ENCODE results near the gene GALNT17. TPM values are rescaled to one million over a fixed set of nuclear protein-coding genes. Genes with fewer than 3 reads are reported as not detected.
"Not testable (repeated sequence)": the region's sequence is repeated elsewhere in the genome, so short reads cannot be mapped to it uniquely, and the experiment has no call there.

The GALNT17 gene
- total RNA-seq, 1 donor from 2014 or later = not detected

GRCh38 chr7:71251706-71252105 is 119.8 kb downstream of the GALNT17 start:
- Histone ChIP-seq H3K36me3 (ENCODE audit: control insufficient read depth, insufficient read depth, low read length) (no peaks in the 10 kb centered on the region), H3K4me3 (ENCODE audit: low read depth, low read length) (no peak overlapping the region), H3K27me3 (ENCODE audit: control insufficient read depth, insufficient read depth, low read length) (no peaks in the 10 kb centered on the region)
- TF ChIP-seq, protein P1, sequence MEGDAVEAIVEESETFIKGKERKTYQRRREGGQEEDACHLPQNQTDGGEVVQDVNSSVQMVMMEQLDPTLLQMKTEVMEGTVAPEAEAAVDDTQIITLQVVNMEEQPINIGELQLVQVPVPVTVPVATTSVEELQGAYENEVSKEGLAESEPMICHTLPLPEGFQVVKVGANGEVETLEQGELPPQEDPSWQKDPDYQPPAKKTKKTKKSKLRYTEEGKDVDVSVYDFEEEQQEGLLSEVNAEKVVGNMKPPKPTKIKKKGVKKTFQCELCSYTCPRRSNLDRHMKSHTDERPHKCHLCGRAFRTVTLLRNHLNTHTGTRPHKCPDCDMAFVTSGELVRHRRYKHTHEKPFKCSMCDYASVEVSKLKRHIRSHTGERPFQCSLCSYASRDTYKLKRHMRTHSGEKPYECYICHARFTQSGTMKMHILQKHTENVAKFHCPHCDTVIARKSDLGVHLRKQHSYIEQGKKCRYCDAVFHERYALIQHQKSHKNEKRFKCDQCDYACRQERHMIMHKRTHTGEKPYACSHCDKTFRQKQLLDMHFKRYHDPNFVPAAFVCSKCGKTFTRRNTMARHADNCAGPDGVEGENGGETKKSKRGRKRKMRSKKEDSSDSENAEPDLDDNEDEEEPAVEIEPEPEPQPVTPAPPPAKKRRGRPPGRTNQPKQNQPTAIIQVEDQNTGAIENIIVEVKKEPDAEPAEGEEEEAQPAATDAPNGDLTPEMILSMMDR (IDR thresholded peaks at IDR 0.05; ENCODE audit: insufficient read depth, low read length, severe bottlenecking) = no peak
- peak; percentile 1 for DNase-seq (ENCODE audit: low read depth)
- FAIRE-seq = no peak

DNA sequence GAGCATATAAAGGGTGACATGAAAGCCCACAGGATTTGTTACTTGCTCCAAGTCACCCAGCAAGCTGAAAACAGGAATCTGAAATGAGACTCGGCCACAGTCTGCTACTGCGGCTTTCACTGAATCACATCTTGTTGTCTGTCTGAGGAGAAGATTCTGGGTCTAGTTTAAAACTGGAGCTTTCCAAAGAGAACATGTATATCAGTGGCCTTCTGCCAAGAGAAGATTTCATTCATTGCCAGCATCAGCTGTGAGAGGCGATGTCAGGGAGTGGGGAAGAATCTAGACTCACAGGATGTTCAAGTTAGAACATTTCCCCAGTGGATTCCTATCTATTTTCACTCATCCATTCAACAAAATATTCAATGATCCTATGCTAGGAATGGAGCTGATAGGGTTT is 122.8 kb downstream of the GALNT17 start:
- no peaks in the 10 kb centered on the region for H3K27me3 ChIP-seq (ENCODE audit: control insufficient read depth, insufficient read depth, low read length)
- TF ChIP-seq, protein P1 (IDR thresholded peaks at IDR 0.05; ENCODE audit: insufficient read depth, low read length, severe bottlenecking) = no peak
- peak; percentile 36 for FAIRE-seq
- no peak overlapping the region for H3K4me3 ChIP-seq (ENCODE audit: low read depth, low read length)
- DNase-seq (ENCODE audit: low read depth) = no peak
- H3K36me3 ChIP-seq (ENCODE audit: control insufficient read depth, insufficient read depth, low read length) = no peaks in the 10 kb centered on the region

DNA sequence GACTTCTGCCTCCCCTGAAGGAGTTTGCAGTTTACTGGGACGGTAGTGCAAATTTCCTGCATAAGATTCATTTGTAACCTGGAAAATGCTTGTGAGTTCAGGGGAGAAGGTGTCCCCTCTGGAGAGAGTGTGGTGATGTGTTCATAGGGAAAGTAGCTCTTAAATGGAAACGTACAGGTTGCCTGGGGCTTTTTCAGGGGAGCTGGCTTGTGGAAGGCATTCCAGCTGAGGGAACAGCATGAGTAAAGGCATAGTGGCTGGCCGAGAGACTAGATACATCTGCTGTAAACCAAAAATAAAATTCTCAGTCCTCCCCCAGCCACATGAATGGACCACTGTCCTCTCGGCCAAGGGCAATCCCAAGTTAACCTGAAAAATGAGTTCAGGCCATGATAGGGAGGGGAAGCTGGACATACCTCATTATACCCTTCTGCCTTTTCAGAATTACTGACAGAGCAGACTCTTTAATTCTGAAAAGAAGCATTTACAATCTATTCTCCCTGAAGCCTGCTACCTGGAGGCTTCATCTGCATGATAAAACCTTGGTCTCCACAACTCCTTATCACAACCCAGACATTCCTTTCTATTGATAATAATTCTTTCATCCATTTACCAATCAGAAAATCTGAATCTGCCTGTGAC is 123.7 kb downstream of the GALNT17 start:
- H3K27me3 ChIP-seq (ENCODE audit: control insufficient read depth, insufficient read depth, low read length) = no peaks in the 10 kb centered on the region
- TF ChIP-seq, protein P1 (IDR thresholded peaks at IDR 0.05; ENCODE audit: insufficient read depth, low read length, severe bottlenecking) = no peak
- no peaks in the 10 kb centered on the region for H3K36me3 ChIP-seq (ENCODE audit: control insufficient read depth, insufficient read depth, low read length)
- DNase-seq (ENCODE audit: low read depth) (no peak), FAIRE-seq (no peak)
- no peak overlapping the region for H3K4me3 ChIP-seq (ENCODE audit: low read depth, low read length)

GRCh38 chr7:71261066-71261465 is 129.1 kb downstream of the GALNT17 start:
- TF ChIP-seq, protein P1 (IDR thresholded peaks at IDR 0.05; ENCODE audit: insufficient read depth, low read length, severe bottlenecking) = no peak
- DNase-seq (ENCODE audit: low read depth) = no peak
- H3K36me3 ChIP-seq (ENCODE audit: control insufficient read depth, insufficient read depth, low read length) = no peaks in the 10 kb centered on the region
- no peak for FAIRE-seq
- no peaks in the 10 kb centered on the region for H3K27me3 ChIP-seq (ENCODE audit: control insufficient read depth, insufficient read depth, low read length)
- H3K4me3 ChIP-seq (ENCODE audit: low read depth, low read length) = no peak overlapping the region

- H3K27me3 ChIP-seq (ENCODE audit: control insufficient read depth, insufficient read depth, low read length); DNase-seq (ENCODE audit: low read depth); H3K36me3 ChIP-seq (ENCODE audit: control insufficient read depth, insufficient read depth, low read length); H3K4me3 ChIP-seq (ENCODE audit: low read depth, low read length); FAIRE-seq: not testable (repeated sequence)
Observed at GRCh38 chr7:71262834-71263233, 130.9 kb downstream of the GALNT17 start.

DNA sequence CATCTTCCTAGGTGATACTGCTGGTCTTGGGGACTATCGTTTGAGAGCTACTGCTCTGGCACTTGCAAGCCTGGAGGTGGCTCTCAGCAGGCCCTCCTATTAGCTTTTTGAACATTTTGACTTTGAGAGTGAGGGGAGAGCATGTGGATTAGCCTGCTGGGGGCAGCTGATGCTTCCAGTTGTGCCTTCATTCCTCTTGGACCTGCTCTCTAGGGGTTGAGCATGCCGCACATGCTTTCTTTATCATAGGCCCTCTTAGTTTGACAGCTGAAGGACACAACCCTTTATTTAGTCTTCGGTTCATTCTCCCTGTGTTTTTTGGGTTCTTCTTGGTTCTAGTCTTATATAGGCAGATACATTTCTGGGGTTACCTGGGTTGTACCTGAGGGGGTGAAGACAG is 132.1 kb downstream of the GALNT17 start:
- H3K4me3 ChIP-seq (ENCODE audit: low read depth, low read length) = no peak overlapping the region
- no peaks in the 10 kb centered on the region for H3K27me3 ChIP-seq (ENCODE audit: control insufficient read depth, insufficient read depth, low read length)
- FAIRE-seq (no peak), DNase-seq (ENCODE audit: low read depth) (no peak)
- no peaks in the 10 kb centered on the region for H3K36me3 ChIP-seq (ENCODE audit: control insufficient read depth, insufficient read depth, low read length)
- TF ChIP-seq, protein P1 (IDR thresholded peaks at IDR 0.05; ENCODE audit: insufficient read depth, low read length, severe bottlenecking) = no peak

Measured in bronchial epithelial cell (primary cell).